ENCODE results near the gene TULP1.

The TULP1 gene

DNA sequence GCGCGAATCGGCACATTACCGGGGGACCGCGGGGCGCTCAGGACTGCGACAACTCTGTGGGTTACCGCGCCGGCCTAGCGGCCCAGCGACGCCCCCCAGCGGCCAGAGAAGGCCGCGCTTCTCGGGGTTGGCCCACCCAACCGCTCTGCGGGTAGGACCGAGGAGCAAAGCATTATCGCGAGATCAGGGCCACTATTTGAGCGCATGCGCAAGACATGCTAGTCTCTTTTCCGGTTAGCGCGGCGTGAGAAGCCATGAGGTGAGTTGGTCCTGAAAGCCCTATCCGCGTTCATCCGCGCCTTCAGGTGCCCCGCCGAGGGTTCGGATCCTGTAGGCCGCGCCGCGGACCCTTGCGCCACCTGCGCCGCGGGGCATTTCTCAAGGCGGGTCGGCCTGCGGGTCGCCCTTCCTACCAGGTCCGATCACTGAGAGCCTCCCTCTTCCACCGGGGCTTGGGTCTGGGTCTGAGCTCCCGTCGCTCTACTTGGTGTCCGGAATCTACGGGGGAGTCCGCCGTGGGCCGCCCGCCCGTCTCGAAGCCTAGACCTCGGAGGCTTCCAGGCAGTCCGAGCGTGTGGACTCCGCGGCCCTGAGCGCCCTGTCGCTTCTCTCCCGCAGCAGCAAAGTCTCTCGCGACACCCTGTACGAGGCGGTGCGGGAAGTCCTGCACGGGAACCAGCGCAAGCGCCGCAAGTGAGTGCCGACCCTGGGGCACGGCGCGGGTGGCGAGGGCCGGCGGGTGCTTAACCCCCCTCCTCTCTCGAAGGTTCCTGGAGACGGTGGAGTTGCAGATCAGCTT lies 44.3 kb downstream of the TULP1 start, which contains the start of gene RPL10A:
Gene RPL10A, plus strand, starts transcription at position 221 of the 799 bp plus-strand sequence. Its CDS starts 34 bp downstream, at position 255.
- peaks cover 56% of the 10 kb centered on the region for H3K36me3 ChIP-seq (ENCODE audit: insufficient read depth, low read length)

DNA sequence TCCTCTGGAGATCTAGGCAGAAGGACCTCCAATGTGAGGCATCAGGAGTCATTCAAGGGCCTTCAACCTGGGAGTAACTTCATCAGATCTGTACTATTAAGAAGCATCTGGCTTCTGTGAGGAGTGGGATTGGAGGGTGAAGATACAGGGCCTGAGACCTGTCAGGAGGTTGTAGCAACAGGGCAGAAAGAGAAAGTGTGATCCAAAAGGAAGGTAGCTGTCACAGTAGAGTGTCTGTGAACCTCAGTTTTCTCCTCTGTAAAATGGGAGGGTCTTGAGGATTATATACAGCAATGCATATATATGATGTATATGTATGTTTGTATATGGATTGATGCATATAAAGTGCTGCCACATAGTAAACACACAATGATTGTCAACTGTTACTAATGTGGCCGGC lies 47.0 kb downstream of the TULP1 start:
- no peak for TF ChIP-seq EZH2 (IDR thresholded peaks at IDR 0.05; ENCODE audit: borderline replicate concordance, low read depth, low read length, severe bottlenecking)
- TF ChIP-seq, protein P1, sequence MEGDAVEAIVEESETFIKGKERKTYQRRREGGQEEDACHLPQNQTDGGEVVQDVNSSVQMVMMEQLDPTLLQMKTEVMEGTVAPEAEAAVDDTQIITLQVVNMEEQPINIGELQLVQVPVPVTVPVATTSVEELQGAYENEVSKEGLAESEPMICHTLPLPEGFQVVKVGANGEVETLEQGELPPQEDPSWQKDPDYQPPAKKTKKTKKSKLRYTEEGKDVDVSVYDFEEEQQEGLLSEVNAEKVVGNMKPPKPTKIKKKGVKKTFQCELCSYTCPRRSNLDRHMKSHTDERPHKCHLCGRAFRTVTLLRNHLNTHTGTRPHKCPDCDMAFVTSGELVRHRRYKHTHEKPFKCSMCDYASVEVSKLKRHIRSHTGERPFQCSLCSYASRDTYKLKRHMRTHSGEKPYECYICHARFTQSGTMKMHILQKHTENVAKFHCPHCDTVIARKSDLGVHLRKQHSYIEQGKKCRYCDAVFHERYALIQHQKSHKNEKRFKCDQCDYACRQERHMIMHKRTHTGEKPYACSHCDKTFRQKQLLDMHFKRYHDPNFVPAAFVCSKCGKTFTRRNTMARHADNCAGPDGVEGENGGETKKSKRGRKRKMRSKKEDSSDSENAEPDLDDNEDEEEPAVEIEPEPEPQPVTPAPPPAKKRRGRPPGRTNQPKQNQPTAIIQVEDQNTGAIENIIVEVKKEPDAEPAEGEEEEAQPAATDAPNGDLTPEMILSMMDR (IDR thresholded peaks at IDR 0.05; ENCODE audit: borderline replicate concordance, extremely low read depth, low read length, poor library complexity, severe bottlenecking): no peak
- H3K36me3 ChIP-seq (ENCODE audit: insufficient read depth, low read length): peaks cover 42% of the 10 kb centered on the region

More for the DNA sequence above, 44.3 kb downstream of the TULP1 start, which contains the start of gene RPL10A:
- DNase-seq (peak; percentile 97), ATAC-seq (ENCODE audit: insufficient read depth, low read depth) (peak; percentile 90)
- peak within 1 kb of the TSS; percentile 82 for H3K9ac ChIP-seq (ENCODE audit: low read depth, low read length)
- no peaks in the 10 kb centered on the region for H3K27me3 ChIP-seq (ENCODE audit: insufficient read depth, low read length, poor library complexity)
- peak within 1 kb of the TSS; percentile 85 for H3K4me2 ChIP-seq (ENCODE audit: insufficient read depth, low read length)
- H2AFZ ChIP-seq (ENCODE audit: low read depth, low read length): peak within 1 kb of the TSS; percentile 99
- H3K9me3 ChIP-seq (ENCODE audit: insufficient read depth, low read length, severe bottlenecking): no peaks in the 10 kb centered on the region
- peaks cover 30% of the 10 kb centered on the region for H3K79me2 ChIP-seq (ENCODE audit: insufficient read depth, low read length)
- H3K4me3 ChIP-seq (ENCODE audit: low read depth in 1 of 2, low read length in 2 of 2): peak within 1 kb of the TSS; percentile 67 to 73; a peak in 3 of 4 replicates
- H3K27ac ChIP-seq (ENCODE audit: low read length): peak within 1 kb of the TSS; percentile 87
- TF ChIP-seq, protein P1 (IDR thresholded peaks at IDR 0.05; ENCODE audit: borderline replicate concordance, extremely low read depth, low read length, poor library complexity, severe bottlenecking): peak; percentile 97
- TF ChIP-seq EZH2 (IDR thresholded peaks at IDR 0.05; ENCODE audit: borderline replicate concordance, low read depth, low read length, severe bottlenecking): no peak
- peaks cover 46% of the 10 kb centered on the region for H4K20me1 ChIP-seq (ENCODE audit: insufficient read depth, low read length)
- H3K4me1 ChIP-seq (ENCODE audit: insufficient read depth, low read length): peaks cover 32% of the 10 kb centered on the region

DNA sequence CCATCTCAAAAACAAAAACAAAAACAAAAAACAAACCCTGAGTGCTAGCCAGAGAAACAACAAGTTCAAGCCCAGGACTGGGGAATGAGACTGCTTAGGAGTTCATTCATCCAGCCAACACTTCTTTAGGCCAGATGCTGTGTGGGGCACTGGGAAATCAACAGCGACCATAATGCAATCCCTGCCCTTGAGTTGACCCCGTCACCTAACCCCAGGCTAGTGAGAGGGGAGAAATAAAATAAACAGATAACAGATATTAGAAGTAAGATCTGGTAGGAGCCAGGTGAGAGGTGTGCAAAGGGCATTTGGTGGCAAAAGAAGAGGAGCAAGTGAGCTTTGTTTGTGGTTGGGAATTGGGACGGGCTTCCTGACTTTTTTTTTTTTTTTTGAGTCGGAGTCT lies 49.4 kb downstream of the TULP1 start:
- Histone ChIP-seq H3K36me3 (ENCODE audit: insufficient read depth, low read length) (peaks cover 34% of the 10 kb centered on the region), H3K4me1 (ENCODE audit: insufficient read depth, low read length) (peaks cover 9% of the 10 kb centered on the region), H3K79me2 (ENCODE audit: insufficient read depth, low read length) (peaks cover 1% of the 10 kb centered on the region)

More for the DNA sequence above, 47.0 kb downstream of the TULP1 start:
- no peak overlapping the region for H3K9ac ChIP-seq (ENCODE audit: low read depth, low read length)
- H3K4me1 ChIP-seq (ENCODE audit: insufficient read depth, low read length): peaks cover 25% of the 10 kb centered on the region
- ATAC-seq (ENCODE audit: insufficient read depth, low read depth) (no peak), DNase-seq (no peak)
- no peaks in the 10 kb centered on the region for H3K9me3 ChIP-seq (ENCODE audit: insufficient read depth, low read length, severe bottlenecking)
- H3K27ac ChIP-seq (ENCODE audit: low read length): no peak overlapping the region
- no peak overlapping the region for H3K4me3 ChIP-seq (ENCODE audit: low read depth in 1 of 2, low read length in 2 of 2)
- H3K79me2 ChIP-seq (ENCODE audit: insufficient read depth, low read length): peaks cover 25% of the 10 kb centered on the region
- H2AFZ ChIP-seq (ENCODE audit: low read depth, low read length): no peak overlapping the region
- no peak overlapping the region for H3K4me2 ChIP-seq (ENCODE audit: insufficient read depth, low read length)
- no peaks in the 10 kb centered on the region for H3K27me3 ChIP-seq (ENCODE audit: insufficient read depth, low read length, poor library complexity)
- peaks cover 22% of the 10 kb centered on the region for H4K20me1 ChIP-seq (ENCODE audit: insufficient read depth, low read length)

More for the DNA sequence above, 49.4 kb downstream of the TULP1 start:
- Histone ChIP-seq H3K4me2 (ENCODE audit: insufficient read depth, low read length) (no peak overlapping the region), H3K9me3 (ENCODE audit: insufficient read depth, low read length, severe bottlenecking) (no peaks in the 10 kb centered on the region), H4K20me1 (ENCODE audit: insufficient read depth, low read length) (no peaks in the 10 kb centered on the region), H2AFZ (ENCODE audit: low read depth, low read length) (no peak overlapping the region), H3K27me3 (ENCODE audit: insufficient read depth, low read length, poor library complexity) (no peaks in the 10 kb centered on the region), H3K27ac (ENCODE audit: low read length) (no peak overlapping the region), H3K4me3 (ENCODE audit: low read depth in 1 of 2, low read length in 2 of 2) (no peak overlapping the region), H3K9ac (ENCODE audit: low read depth, low read length) (no peak overlapping the region)
- no peak for TF ChIP-seq EZH2 (IDR thresholded peaks at IDR 0.05; ENCODE audit: borderline replicate concordance, low read depth, low read length, severe bottlenecking)
- TF ChIP-seq, protein P1 (IDR thresholded peaks at IDR 0.05; ENCODE audit: borderline replicate concordance, extremely low read depth, low read length, poor library complexity, severe bottlenecking): no peak
- no peak for DNase-seq
- no peak for ATAC-seq (ENCODE audit: insufficient read depth, low read depth)

Measured in DND-41 (cell line).